Measurements from ENCODE around the gene CSNK1G3. TPM values are rescaled to one million over a fixed set of nuclear protein-coding genes. Genes with fewer than 3 reads are reported as not detected.

The CSNK1G3 gene
- total RNA-seq, 1 donor from 2014 or later: 45.8 TPM

DNA sequence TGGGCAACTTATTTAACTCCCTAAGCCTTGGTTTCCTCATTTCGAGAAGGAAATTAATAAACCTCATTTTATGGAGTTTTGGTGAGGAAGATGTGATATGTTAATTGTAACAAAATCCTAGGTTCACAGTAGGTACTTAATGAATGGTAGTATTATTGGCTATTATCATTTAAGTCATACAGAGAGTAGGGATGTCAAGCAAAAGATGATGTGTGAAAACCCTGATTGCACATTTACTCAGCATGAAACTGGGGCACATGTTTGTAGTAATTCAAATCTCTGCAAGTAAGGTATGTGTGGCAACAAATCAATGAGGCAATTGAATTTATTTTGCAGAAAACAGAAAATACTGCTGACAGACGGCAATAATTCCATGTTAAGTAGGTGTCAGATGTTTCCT, 127.3 kb downstream of the CSNK1G3 start:
- Mint-ChIP-seq H3K27me3 (ENCODE audit: insufficient read depth) (no peaks in the 10 kb centered on the region), H3K27ac (no peak overlapping the region), H3K9me3 (no peaks in the 10 kb centered on the region), H3K4me1 (ENCODE audit: low read depth) (no peaks in the 10 kb centered on the region), H3K4me3 (no peak overlapping the region), H3K36me3 (ENCODE audit: low read depth) (no peaks in the 10 kb centered on the region)
- no peak for DNase-seq (ENCODE audit: low spot score)
- intact Hi-C loops (cut with micrococcal nuclease): no loop called here

DNA sequence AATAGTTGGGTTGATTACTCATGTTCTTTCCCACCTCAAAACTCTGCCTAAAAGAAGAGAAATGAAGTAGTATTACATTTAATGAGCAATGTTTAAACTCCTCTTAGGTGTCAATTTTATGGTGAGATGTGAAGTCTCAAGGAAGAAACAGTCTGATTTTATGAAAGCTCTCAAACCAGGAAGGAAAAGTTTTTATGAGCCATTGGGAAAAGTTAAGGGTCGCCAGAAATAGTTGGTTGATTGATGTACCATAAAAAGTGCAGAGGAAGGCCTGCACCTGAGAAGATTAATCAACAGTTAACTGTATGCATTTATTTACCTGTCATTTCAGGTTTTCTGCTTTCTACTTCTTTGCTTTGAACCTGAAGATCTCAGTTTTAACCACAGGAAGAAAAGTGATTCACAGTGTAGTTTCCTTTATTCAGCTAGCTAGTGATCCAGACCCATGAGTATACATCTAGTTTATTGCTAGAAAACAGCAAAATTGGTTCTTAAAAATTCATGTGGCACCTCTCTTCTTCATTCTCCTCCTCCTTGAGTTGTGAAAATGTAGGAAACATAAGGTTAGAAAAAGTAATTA, 133.1 kb downstream of the CSNK1G3 start:
- Mint-ChIP-seq H3K9me3 (no peaks in the 10 kb centered on the region), H3K27ac (no peak overlapping the region), H3K4me1 (ENCODE audit: low read depth) (no peaks in the 10 kb centered on the region), H3K36me3 (ENCODE audit: low read depth) (no peaks in the 10 kb centered on the region), H3K4me3 (no peak overlapping the region), H3K27me3 (ENCODE audit: insufficient read depth) (peaks cover 7% of the 10 kb centered on the region)
- DNase-seq (ENCODE audit: low spot score): no peak
- intact Hi-C loops (cut with micrococcal nuclease): no loop called here

DNA sequence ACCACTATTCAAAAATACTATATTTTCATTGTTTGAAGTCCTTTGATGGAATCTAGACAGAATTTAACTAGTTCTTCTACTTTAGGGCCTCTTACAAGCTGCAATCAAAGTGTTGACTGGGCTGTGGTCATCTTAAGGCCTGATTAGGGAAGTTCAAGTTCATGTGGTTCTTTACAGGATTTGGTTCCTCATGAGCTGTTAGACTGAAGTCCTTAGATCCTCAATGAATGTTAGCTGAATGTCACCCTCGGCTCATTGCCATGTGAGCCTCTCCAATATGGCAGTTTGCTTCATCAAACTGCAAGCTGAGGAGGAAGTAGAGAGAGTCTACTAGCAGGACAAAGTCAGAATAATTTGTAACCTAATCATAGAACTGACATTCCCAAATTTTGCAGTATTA, 135.1 kb downstream of the CSNK1G3 start:
- intact Hi-C loops (cut with micrococcal nuclease): no loop called here
- no peak overlapping the region for H3K4me3 Mint-ChIP-seq
- DNase-seq (ENCODE audit: low spot score): no peak
- no peaks in the 10 kb centered on the region for H3K36me3 Mint-ChIP-seq (ENCODE audit: low read depth)
- H3K27ac Mint-ChIP-seq: no peak overlapping the region
- peaks cover 7% of the 10 kb centered on the region for H3K27me3 Mint-ChIP-seq (ENCODE audit: insufficient read depth)
- no peaks in the 10 kb centered on the region for H3K4me1 Mint-ChIP-seq (ENCODE audit: low read depth)
- no peaks in the 10 kb centered on the region for H3K9me3 Mint-ChIP-seq

DNA sequence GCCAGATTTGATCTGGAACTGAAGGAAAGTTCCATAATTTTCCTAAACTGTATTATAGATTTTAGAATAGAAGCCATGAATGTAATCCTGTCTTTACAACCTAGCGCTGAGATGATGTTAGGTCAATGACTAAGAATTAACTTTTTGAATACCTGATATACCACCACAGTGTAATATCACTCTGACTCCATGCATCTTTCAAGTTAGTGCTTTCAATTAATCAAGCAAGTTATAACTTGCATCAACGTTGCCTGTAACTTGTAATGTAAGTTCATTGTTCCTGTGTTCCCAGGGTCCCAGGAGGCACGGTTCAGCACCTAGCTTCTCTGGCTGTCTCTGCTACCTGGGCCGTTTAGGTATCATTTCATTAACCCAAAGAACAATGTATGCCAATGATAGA, 139.3 kb downstream of the CSNK1G3 start:
- Mint-ChIP-seq H3K36me3 (ENCODE audit: low read depth) (no peaks in the 10 kb centered on the region), H3K4me3 (no peak overlapping the region), H3K4me1 (ENCODE audit: low read depth) (no peaks in the 10 kb centered on the region), H3K27me3 (ENCODE audit: insufficient read depth) (peaks cover 4% of the 10 kb centered on the region), H3K9me3 (no peaks in the 10 kb centered on the region), H3K27ac (no peak overlapping the region)
- no peak for DNase-seq (ENCODE audit: low spot score)
- intact Hi-C loops (cut with micrococcal nuclease): no loop called here

DNA sequence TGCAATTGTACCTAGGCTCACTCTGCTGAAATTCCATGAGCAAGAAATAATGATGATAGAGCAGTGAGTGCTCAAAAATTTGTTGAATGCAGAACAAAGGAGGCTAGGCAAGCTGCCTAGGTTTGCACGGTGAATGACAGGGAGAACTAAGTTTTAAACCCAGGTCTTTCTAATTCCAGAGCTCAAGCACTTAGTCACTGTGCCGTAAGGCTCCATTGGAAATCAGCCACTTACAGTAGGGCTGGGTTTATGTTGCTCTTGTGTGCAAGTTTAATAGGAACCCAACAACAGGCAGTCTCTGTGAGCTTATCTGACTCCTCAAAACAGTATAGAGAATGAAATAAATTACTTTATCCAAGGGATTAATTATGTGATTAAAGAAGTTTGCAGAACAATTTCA, 147.0 kb downstream of the CSNK1G3 start:
- no peaks in the 10 kb centered on the region for H3K9me3 Mint-ChIP-seq
- no peaks in the 10 kb centered on the region for H3K36me3 Mint-ChIP-seq (ENCODE audit: low read depth)
- no peak for DNase-seq (ENCODE audit: low spot score)
- H3K27ac Mint-ChIP-seq: no peak overlapping the region
- peaks cover 2% of the 10 kb centered on the region for H3K27me3 Mint-ChIP-seq (ENCODE audit: insufficient read depth)
- H3K4me3 Mint-ChIP-seq: no peak overlapping the region
- intact Hi-C loops (cut with micrococcal nuclease): no loop called here
- no peaks in the 10 kb centered on the region for H3K4me1 Mint-ChIP-seq (ENCODE audit: low read depth)

- H3K4me1 Mint-ChIP-seq (ENCODE audit: low read depth): no peaks in the 10 kb centered on the region
- no peak overlapping the region for H3K27ac Mint-ChIP-seq
- no peak for DNase-seq (ENCODE audit: low spot score)
- H3K27me3 Mint-ChIP-seq (ENCODE audit: insufficient read depth): peaks cover 2% of the 10 kb centered on the region
- no peaks in the 10 kb centered on the region for H3K9me3 Mint-ChIP-seq
- H3K36me3 Mint-ChIP-seq (ENCODE audit: low read depth): no peaks in the 10 kb centered on the region
- no peak overlapping the region for H3K4me3 Mint-ChIP-seq
- intact Hi-C loops (cut with micrococcal nuclease): no loop called here
Observed at GRCh38 chr5:123659495-123659894, 147.5 kb downstream of the CSNK1G3 start.

GRCh38 chr5:123664961-123665360, 153.0 kb downstream of the CSNK1G3 start:
- no peak for DNase-seq (ENCODE audit: low spot score)
- Mint-ChIP-seq H3K4me1 (ENCODE audit: low read depth) (no peaks in the 10 kb centered on the region), H3K36me3 (ENCODE audit: low read depth) (no peaks in the 10 kb centered on the region), H3K9me3 (no peaks in the 10 kb centered on the region), H3K27me3 (ENCODE audit: insufficient read depth) (peaks cover 2% of the 10 kb centered on the region), H3K4me3 (no peak overlapping the region), H3K27ac (no peak overlapping the region)
- intact Hi-C loops (cut with micrococcal nuclease): no loop called here

DNA sequence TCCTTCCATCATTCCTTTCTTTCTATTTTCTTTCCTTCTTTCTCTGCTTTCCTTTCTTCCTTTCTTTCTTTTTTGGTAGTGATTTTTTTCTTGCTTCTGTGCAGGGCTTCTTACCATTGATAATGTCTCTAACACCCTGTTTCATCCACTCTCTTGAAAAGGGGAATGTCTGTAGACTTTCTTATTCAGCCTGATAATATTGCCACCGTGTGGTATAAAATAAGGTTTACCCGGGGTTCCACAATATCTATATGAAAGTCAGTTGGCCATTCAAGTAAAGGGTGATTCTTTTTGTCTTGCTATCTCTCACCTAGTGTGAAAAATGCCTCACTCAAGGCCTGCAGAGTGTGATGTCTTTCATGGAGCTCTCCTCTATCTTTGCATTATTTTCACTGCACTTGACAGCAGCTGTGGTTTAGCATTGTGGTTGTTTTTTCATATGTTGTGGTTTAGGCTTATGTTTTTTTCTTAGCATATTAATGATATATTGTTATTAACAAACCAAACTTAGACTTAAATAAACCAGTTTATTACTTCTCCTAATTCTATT, 153.9 kb downstream of the CSNK1G3 start:
- no peak overlapping the region for H3K4me3 Mint-ChIP-seq
- no peaks in the 10 kb centered on the region for H3K36me3 Mint-ChIP-seq (ENCODE audit: low read depth)
- no peak overlapping the region for H3K27ac Mint-ChIP-seq
- DNase-seq (ENCODE audit: low spot score): no peak
- no peaks in the 10 kb centered on the region for H3K4me1 Mint-ChIP-seq (ENCODE audit: low read depth)
- H3K9me3 Mint-ChIP-seq: no peaks in the 10 kb centered on the region
- intact Hi-C loops (cut with micrococcal nuclease): no loop called here
- H3K27me3 Mint-ChIP-seq (ENCODE audit: insufficient read depth): no peaks in the 10 kb centered on the region

Other genes starting within 250 kb of the CSNK1G3 start
- gene CEP120, start 88.8 kb upstream of the CSNK1G3 start, total RNA-seq: 29.8 and 32.5 TPM in 2 replicates

All from activated T-helper 1 cell treated with anti-CD3 and anti-CD28 coated beads, Interleukin-12 subunit alpha, Interleukin-12 subunit beta, Interleukin-2, Interleukin-4 antibody, amounts not matched to agents 30 ng/mL and 10 ng/mL and 1 ng/mL, durations not matched to agents 14 hours and 24 hours and 36 hours (primary cell).